Measurements from ENCODE around the gene FAM3A.
A peak's percentile ranks its signal among the peaks of the same experiment; 100 is the strongest.

The FAM3A gene

DNA sequence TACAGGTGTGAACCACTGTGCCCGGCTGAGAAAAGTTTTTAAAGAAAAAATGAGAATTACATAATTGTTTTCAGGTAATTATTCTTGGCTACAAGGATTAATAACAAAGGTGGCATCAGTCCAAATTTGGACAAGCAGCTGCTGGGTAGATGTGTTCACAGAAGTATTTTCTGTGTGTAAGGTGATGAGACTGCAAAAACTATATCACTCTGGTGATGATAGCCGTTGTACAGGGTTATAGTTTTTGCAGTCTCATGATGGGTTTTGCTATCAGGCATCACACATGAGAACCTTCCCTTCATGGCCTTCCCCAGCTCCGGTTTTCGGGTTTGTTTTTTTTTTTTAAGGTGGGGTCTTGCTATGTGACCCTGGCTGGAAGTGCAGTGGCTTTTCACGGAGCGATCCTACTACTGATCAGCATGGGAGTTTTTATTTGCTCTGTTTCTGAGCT, 20.5 kb downstream of the FAM3A start:
- no peak overlapping the region for H3K4me3 ChIP-seq (ENCODE audit: low read depth, low read length)
- TF ChIP-seq, protein P1, sequence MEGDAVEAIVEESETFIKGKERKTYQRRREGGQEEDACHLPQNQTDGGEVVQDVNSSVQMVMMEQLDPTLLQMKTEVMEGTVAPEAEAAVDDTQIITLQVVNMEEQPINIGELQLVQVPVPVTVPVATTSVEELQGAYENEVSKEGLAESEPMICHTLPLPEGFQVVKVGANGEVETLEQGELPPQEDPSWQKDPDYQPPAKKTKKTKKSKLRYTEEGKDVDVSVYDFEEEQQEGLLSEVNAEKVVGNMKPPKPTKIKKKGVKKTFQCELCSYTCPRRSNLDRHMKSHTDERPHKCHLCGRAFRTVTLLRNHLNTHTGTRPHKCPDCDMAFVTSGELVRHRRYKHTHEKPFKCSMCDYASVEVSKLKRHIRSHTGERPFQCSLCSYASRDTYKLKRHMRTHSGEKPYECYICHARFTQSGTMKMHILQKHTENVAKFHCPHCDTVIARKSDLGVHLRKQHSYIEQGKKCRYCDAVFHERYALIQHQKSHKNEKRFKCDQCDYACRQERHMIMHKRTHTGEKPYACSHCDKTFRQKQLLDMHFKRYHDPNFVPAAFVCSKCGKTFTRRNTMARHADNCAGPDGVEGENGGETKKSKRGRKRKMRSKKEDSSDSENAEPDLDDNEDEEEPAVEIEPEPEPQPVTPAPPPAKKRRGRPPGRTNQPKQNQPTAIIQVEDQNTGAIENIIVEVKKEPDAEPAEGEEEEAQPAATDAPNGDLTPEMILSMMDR (IDR thresholded peaks at IDR 0.05; ENCODE audit: insufficient read depth, low read depth, low read length, missing control alignments): no peak
- DNase-seq (ENCODE audit: low read depth): no peak

DNA sequence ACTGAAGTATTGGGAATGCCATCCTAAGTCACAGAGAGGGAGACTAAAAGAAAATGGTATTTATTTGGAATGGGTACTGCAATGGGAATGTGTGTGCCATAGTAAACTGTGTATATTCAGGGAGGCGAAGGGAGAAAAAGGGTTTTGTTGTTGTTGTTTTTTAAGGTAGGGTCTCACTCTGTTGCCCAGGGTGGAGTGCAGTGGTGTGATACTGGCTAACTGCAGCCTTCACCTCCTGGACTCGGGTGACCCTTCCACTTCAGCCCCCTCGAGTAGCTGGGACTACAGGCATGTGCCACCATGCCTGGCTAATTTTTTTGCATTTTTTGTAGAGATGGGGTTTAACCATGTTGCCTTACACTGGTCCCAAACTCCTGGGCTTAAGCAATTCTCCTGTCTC, 21.3 kb downstream of the FAM3A start:
- no peak overlapping the region for H3K4me3 ChIP-seq (ENCODE audit: low read depth, low read length)
- DNase-seq (ENCODE audit: low read depth): no peak
- TF ChIP-seq, protein P1 (IDR thresholded peaks at IDR 0.05; ENCODE audit: insufficient read depth, low read depth, low read length, missing control alignments): no peak

DNA sequence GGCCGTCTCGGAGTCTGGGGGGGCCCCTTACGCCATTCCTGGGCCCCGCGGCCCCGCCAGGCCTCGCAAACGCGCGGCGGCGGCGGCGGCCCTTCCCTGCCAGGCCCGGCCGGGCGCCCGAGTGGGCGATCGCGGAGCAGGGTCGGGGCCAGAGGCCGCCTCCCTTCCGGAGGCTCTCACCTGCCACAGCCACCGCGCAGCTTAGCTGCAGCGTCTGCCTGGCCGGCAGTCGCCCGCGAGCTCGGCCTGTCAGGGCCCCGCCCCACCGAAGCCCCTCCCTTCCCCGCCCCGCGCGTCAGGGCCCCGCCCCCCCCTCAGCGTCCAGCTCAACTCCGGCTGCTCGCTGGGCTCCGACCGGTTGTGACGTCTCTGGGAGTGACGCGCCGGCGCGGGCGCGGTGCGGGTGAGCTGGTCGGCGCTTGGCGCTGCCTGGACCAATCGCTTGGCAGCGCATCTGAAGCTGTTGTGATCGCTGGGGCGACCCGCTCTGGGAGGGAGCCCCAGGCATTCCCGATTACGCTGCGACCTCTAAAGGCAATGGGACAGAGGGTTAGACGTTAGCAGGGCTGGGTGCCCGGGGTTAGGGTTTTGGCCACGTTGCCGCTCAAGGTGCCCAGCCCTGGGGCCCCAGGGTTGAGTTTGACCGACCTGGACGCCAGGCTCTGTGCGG, 25.5 kb downstream of the FAM3A start, which contains the start of gene SLC10A3:
Gene SLC10A3, minus strand, starts transcription at position 216 of the 670 bp plus-strand sequence. CDS start 1,689 bp downstream, outside the sequence.
- peak; percentile 96 for DNase-seq (ENCODE audit: low read depth)
- peak within 1 kb of the TSS; percentile 83 for H3K4me3 ChIP-seq (ENCODE audit: low read depth, low read length)
- TF ChIP-seq, protein P1 (IDR thresholded peaks at IDR 0.05; ENCODE audit: insufficient read depth, low read depth, low read length, missing control alignments): no peak

- H3K4me3 ChIP-seq (ENCODE audit: low read depth, low read length): peak overlapping the region; percentile 79
- TF ChIP-seq, protein P1 (IDR thresholded peaks at IDR 0.05; ENCODE audit: insufficient read depth, low read depth, low read length, missing control alignments): no peak
- DNase-seq (ENCODE audit: low read depth): peak; percentile 60
Observed at GRCh38 chrX:154490021-154490413, 26.0 kb downstream of the FAM3A start.

DNA sequence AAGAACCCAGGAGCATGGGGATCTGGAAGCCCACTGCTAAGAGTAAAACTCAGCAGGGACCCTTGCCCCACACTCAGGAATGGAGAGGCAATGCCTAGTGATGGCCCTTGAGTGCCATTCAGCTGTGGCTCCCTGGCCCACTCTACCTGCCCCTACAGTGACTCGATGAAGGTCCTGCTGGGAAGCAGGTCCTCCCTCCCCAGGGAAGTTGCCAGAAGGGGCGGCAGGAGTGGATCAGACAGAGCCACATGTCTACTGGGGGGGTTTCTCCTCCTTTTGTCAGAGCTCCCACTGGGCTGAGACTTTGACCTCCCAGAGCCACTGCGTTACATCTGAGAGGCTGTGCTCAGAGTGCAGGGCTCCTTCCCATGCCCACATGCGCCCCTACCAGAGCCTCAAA, 26.9 kb downstream of the FAM3A start:
- TF ChIP-seq, protein P1 (IDR thresholded peaks at IDR 0.05; ENCODE audit: insufficient read depth, low read depth, low read length, missing control alignments): no peak
- DNase-seq (ENCODE audit: low read depth): no peak
- peak overlapping the region; percentile 79 for H3K4me3 ChIP-seq (ENCODE audit: low read depth, low read length)

GRCh38 chrX:154488336-154489075, 27.5 kb downstream of the FAM3A start:
- no peak overlapping the region for H3K4me3 ChIP-seq (ENCODE audit: low read depth, low read length)
- TF ChIP-seq, protein P1 (IDR thresholded peaks at IDR 0.05; ENCODE audit: insufficient read depth, low read depth, low read length, missing control alignments): no peak
- DNase-seq (ENCODE audit: low read depth): no peak
